Lung (tissue), 12 donors: ENCODE measurements around the gene SLC13A2. TPM values are rescaled to one million over a fixed set of nuclear protein-coding genes. Genes with fewer than 3 reads are reported as not detected.

Experiments used
- ATAC-seq: fragments of 200-7000 bp; cut with Tn5 transposase; one replicate; pipeline ENCODE4 v1.9.1; 2020; ENCODE audit warnings: moderate number of reproducible peaks; ENCODE audit not compliant: insufficient read depth, low FRiP score
- DNase-seq, 3 donors: peaks; one replicate each; pipeline ENCODE4 v3.0.0-alpha.2; 2013 to 2017
- H3K27ac ChIP-seq, 2 donors: one replicate each; pipeline ENCODE4 v1.5.1; 2013; ENCODE audit warnings: mild to moderate bottlenecking in 2 of 2, moderate library complexity in 2 of 2, control low read depth in 1 of 2, inconsistent platforms in 1 of 2, low read depth in 1 of 2, low read length in 1 of 2
- H3K27me3 ChIP-seq, 3 donors: one replicate each; pipeline ENCODE4 v1.5.1; 2013; ENCODE audit warnings: low read length in 2 of 3; ENCODE audit not compliant: control insufficient read depth in 3 of 3, insufficient read depth in 3 of 3
- H3K36me3 ChIP-seq, 4 donors: one replicate each; pipeline ENCODE4 v1.5.1; 2013; ENCODE audit warnings: low read length in 4 of 4, mild to moderate bottlenecking in 1 of 4, moderate library complexity in 1 of 4; ENCODE audit not compliant: control insufficient read depth in 4 of 4, insufficient read depth in 4 of 4
- H3K4me1 ChIP-seq, 5 donors: one replicate each; pipeline ENCODE4 v1.5.1; 2013; ENCODE audit warnings: low read length in 5 of 5, mild to moderate bottlenecking in 2 of 5, moderate library complexity in 1 of 5; ENCODE audit not compliant: control insufficient read depth in 5 of 5, insufficient read depth in 5 of 5
- H3K4me3 ChIP-seq: one replicate; pipeline ENCODE4 v1.5.1; 2013; ENCODE audit warnings: mild to moderate bottlenecking, control low read depth, moderate library complexity
- H3K9ac ChIP-seq, 2 donors: one replicate each; pipeline ENCODE4 v1.5.1; 2013; ENCODE audit warnings: low read length in 2 of 2, control low read depth in 1 of 2; ENCODE audit not compliant: insufficient read depth in 1 of 2
- H3K9me3 ChIP-seq, 4 donors: one replicate each; pipeline ENCODE4 v1.5.1; 2013; ENCODE audit warnings: low read length in 3 of 4, mild to moderate bottlenecking in 1 of 4, moderate library complexity in 1 of 4; ENCODE audit not compliant: control insufficient read depth in 4 of 4, insufficient read depth in 3 of 4
- WGBS, 2 donors: extraction: QIAGEN DNeasy Blood & Tissue Kit; methylation state at CpG; one replicate each; pipeline ENCODE4 v1.1.7; 2013; 5-methylcytosine and 5-hydroxymethylcytosine counted together
- polyA plus RNA-seq, 2 donors: library from polyadenylated mRNA; stranded (reverse); fragments of 200-250 nt; gene quantifications; one replicate each; pipeline ENCODE4 v1.2.1, GENCODE V29; 2013
- total RNA-seq, 2 donors: library from RNA; depleted of rRNA in 1 of 2; stranded (reverse); fragments of >200 nt in 1 of 2; gene quantifications; one replicate each; pipeline ENCODE4 v1.2.1, GENCODE V29; 2014 to 2021
- TF ChIP-seq, protein P1 (sequence below): IDR thresholded peaks from 2 replicates; pipeline ENCODE4 v1.5.1; 2012; ENCODE audit warnings: mild to moderate bottlenecking; ENCODE audit errors: control extremely low read depth, extremely low read depth
- donor health status: control.
- donor health status: control.
- donor health status: Bipolar disorder and iron deficiency.
- donor health status: healthy.
- donor health status: DM: yes; HTN: yes; CAD: no.

SLC13A2 gene
- total and polyA plus RNA-seq, 4 donors = 0.02 to 0.15 (median 0.06) TPM; not detected in 1

DNA sequence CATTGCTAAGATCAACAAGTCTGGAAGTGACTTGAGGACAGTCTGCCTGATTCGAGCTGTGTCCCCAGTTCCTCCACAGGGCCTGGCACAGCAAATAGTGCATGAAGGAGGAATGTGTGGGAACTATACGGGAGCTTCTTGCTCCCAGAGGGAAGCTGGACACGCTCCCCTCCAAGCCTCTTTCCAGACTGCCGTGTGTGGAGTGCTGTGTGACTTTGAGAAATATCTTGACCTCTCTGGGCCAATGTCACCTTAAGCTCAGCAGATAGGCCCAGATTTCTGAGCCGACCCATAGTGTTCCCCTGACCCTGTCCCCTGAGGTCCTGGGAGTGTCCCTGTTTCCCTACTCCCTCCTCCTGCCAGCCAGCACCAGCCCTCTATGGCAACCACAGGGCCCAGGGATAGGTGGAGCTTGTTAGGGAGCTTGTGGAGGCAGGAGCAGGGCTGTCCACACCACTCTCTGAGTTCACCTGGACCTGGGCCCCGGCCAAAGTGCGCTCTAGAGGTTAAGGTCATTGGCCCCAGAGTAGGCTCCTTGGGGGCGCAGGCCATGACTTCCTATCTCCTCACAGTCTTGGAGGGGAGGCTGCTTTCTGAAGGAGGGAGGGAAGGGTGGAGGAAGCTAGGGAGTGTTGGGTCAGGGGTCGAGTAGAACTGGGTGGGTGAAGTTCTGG, 26.4 kb downstream of the SLC13A2 start:
- no peak for ATAC-seq
- no peak for DNase-seq
- Histone ChIP-seq H3K4me1 (peaks cover 0 to 9% (median 0%) of the 10 kb centered on the region in 5 donors), H3K9ac (no peak overlapping the region), H3K27ac (no peak overlapping the region), H3K36me3 (no peaks in the 10 kb centered on the region), H3K4me3 (no peak overlapping the region), H3K9me3 (no peaks in the 10 kb centered on the region), H3K27me3 (no peaks in the 10 kb centered on the region)
- WGBS, 2 donors = 76 to 79% methylated on average over 9 of the region's 9 CpGs
- TF ChIP-seq, protein P1, sequence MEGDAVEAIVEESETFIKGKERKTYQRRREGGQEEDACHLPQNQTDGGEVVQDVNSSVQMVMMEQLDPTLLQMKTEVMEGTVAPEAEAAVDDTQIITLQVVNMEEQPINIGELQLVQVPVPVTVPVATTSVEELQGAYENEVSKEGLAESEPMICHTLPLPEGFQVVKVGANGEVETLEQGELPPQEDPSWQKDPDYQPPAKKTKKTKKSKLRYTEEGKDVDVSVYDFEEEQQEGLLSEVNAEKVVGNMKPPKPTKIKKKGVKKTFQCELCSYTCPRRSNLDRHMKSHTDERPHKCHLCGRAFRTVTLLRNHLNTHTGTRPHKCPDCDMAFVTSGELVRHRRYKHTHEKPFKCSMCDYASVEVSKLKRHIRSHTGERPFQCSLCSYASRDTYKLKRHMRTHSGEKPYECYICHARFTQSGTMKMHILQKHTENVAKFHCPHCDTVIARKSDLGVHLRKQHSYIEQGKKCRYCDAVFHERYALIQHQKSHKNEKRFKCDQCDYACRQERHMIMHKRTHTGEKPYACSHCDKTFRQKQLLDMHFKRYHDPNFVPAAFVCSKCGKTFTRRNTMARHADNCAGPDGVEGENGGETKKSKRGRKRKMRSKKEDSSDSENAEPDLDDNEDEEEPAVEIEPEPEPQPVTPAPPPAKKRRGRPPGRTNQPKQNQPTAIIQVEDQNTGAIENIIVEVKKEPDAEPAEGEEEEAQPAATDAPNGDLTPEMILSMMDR = no peak

GRCh38 chr17:28500712-28501379, 27.4 kb downstream of the SLC13A2 start:
- H3K36me3 ChIP-seq = no peaks in the 10 kb centered on the region
- DNase-seq (no peak), ATAC-seq (no peak)
- H3K9me3 ChIP-seq = no peaks in the 10 kb centered on the region
- WGBS, 2 donors = 59 to 69% methylated on average over 13 of the region's 13 CpGs
- no peak overlapping the region for H3K4me3 ChIP-seq
- peaks cover 0 to 9% (median 0%) of the 10 kb centered on the region in 5 donors for H3K4me1 ChIP-seq
- TF ChIP-seq, protein P1 = no peak
- no peak overlapping the region for H3K27ac ChIP-seq
- no peak overlapping the region for H3K9ac ChIP-seq
- no peaks in the 10 kb centered on the region for H3K27me3 ChIP-seq

- H3K36me3 ChIP-seq = no peaks in the 10 kb centered on the region
- ATAC-seq = no peak
- H3K9me3 ChIP-seq = no peaks in the 10 kb centered on the region
- TF ChIP-seq, protein P1 = no peak
- H3K4me1 ChIP-seq = peaks cover 0 to 9% (median 0%) of the 10 kb centered on the region in 5 donors
- no peak for DNase-seq
- H3K27me3 ChIP-seq = no peaks in the 10 kb centered on the region
- WGBS, 2 donors = 86 to 91% methylated on average over 3 of the region's 3 CpGs
- H3K27ac ChIP-seq = no peak overlapping the region
- no peak overlapping the region for H3K9ac ChIP-seq
- H3K4me3 ChIP-seq = no peak overlapping the region
Measured at GRCh38 chr17:28501421-28502284, 28.2 kb downstream of the SLC13A2 start.
